ENCODE data around the gene PPP2R5C.
A peak's percentile ranks its signal among the peaks of the same experiment; 100 is the strongest.
"Not testable (repeated sequence)": the region's sequence is repeated elsewhere in the genome, so short reads cannot be mapped to it uniquely, and the experiment has no call there.

Gene PPP2R5C

GRCh38 chr14:101964297-101965180 is 203.0 kb downstream of the PPP2R5C start, which contains the start of gene DYNC1H1:
Gene DYNC1H1, plus strand, starts transcription at chr14:101964573. Its CDS starts 119 bp downstream, at chr14:101964692.
- DNase-seq: peak; percentile 60 to 98 (median 90)

DNA sequence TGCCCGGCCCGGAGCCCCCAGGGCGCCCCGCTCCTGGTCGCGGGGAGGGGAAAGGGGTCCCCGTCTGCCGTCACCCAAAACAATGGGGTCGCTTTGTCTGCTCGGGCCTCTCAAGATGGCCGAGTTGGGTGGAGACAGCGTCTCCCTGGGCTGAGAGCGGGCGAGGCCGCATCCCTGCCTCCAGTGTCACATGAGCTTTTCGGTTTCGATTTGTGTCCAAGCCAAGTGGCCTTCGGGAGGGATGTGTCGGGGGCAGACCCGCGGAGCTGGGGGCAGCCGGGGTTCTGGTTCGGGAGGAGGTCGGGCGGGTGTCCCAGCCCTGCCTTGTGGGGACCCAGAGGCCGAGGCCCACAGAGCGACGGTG is 203.7 kb downstream of the PPP2R5C start:
- DNase-seq: peak in 50 of 51 donors; percentile 24 to 85 (median 59)

GRCh38 chr14:101965770-101966722 is 204.5 kb downstream of the PPP2R5C start:
- DNase-seq: no peak

GRCh38 chr14:101966742-101967141 is 205.2 kb downstream of the PPP2R5C start:
- DNase-seq: no peak

DNA sequence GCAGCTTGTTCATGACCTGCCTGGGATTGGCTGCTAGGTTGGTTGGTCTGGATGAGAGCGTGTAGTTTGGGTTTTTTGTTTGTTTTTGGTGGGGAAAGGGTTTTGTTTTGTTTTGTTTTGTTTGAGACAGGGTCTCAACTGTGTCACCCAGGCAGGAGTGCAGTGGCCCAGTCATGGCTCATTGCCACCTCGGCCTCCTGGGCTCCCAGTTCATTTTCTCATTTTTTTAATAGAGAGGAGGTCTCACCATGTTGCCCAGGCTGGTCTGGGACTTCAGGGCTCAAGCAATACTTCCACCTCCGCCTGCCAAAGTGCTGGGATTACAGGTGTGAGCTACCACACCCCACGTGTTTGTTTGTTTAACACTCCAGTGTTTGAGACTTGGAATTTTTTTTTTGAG is 206.7 kb downstream of the PPP2R5C start:
- no peak for DNase-seq

DNA sequence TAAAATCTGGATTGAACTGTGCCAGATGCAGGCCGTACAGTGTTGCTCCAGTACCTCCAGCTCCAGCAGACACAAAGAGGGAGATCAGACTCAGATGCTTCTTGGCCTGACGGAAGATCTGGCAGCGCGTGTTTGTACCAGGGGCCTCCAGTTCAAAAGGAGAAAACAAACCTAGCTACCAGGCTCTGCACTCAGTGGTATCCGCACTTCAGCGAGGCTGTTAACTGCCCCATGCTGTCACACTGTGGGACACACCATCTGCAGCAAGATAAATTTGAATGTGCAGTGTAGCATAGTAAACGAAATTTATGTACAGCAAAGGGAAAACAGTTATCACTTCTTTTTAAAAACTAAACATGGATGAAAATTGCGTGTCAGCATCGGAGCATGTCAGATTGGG is 208.0 kb downstream of the PPP2R5C start:
- no peak for DNase-seq

DNA sequence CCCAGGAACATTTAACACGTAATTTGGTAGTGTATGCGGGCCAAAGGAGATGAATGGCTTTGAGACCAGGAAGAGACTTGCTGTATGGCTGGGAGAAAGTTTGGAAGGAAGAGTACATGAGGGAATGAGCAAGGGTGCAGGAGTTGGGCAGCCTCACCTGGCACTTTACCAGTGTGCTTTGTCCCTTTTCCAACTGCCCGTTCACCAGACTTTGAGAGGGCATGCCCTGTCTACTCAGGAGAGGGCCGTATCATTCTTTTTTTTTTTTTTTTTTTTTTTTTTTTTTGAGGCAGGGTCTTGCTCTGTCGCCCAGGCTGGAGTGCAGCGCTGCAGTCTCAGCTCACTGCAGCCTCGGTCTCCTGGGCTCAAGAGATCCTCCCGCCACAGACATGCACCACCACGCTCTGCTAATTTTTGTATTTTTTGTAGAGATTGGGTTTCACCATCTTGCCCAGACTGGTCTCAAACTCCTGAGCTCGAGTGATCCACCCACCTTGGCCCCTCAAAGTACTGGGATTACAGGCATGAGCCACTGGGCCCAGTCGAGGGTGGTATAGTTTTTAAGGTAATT is 209.4 kb downstream of the PPP2R5C start:
- no peak for DNase-seq

GRCh38 chr14:101971458-101971857 is 209.9 kb downstream of the PPP2R5C start:
- not testable (repeated sequence) for DNase-seq

- DNase-seq: peak in 21 of 51 donors; percentile 8 to 76 (median 33)
These were observed 210.8 kb downstream of the PPP2R5C start for GRCh38 chr14:101972126-101972866.

DNA sequence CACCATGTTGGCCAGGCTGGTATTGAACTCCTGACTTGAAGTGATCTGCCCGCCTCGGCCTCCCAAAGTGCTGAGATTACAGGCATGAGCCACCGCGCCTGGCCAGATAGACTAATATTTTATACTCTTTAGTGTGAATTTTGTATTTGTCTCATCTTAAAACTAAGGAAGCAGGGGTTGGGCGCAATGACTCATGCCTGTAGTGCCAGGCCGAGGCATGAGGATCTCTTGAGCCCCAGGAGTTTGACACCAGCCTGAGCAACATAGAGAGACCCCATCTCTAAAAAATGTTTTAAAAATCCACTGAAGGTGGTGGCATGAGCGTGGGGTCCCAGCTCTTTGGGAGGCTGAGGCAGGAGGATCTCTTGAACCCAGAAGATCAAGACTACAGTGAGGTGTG is 211.8 kb downstream of the PPP2R5C start:
- DNase-seq: no peak

DNA sequence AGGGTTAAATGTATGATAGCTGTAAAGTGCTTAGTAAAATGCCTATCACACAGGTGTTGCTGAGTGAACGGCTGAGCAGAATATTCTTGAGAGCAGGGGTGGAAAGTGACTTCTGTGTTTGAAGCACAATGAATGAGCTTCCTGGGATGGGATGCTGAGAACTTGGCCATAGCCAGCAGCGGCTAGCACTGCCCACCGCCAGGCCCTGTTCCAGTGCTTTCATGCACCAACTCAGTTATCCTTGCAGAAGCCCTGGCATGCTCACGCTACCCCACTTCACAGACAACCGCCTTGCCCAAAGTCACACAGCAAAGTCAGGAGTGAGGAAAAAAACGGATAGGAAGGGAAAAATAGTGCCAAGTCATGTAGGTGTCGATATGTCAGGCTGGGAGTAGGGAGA is 213.7 kb downstream of the PPP2R5C start:
- DNase-seq: no peak
